H9 (cell line): ENCODE data around the gene BLMH. TPM values are rescaled to one million over a fixed set of nuclear protein-coding genes. Genes with fewer than 3 reads are reported as not detected.

Experiments
- DNase-seq: peaks from one replicate; pipeline ENCODE4 v3.0.0-alpha.2; 2017
- H2AFZ ChIP-seq: one replicate; pipeline ENCODE4 v1.6.1; 2013; ENCODE audit warnings: mild to moderate bottlenecking, low read length, control low read depth, moderate library complexity
- H2AK5ac ChIP-seq: 2 replicates; pipeline ENCODE4 v1.6.1; 2013; ENCODE audit warnings: low read length, control low read depth, mixed read lengths; ENCODE audit not compliant: insufficient read length
- H2BK120ac ChIP-seq: one replicate; pipeline ENCODE4 v1.6.1; 2013; ENCODE audit warnings: low read depth, mild to moderate bottlenecking, low read length, control low read depth, inconsistent platforms; ENCODE audit not compliant: poor library complexity, severe bottlenecking
- H2BK12ac ChIP-seq: 2 replicates; pipeline ENCODE4 v1.6.1; 2013; ENCODE audit warnings: low read length, control low read depth, mixed read lengths, low read depth; ENCODE audit not compliant: insufficient read length
- H2BK15ac ChIP-seq: 2 replicates; pipeline ENCODE4 v1.6.1; 2013; ENCODE audit warnings: low read depth, low read length, control low read depth
- H2BK20ac ChIP-seq: one replicate; pipeline ENCODE4 v1.6.1; 2013; ENCODE audit warnings: low read depth, mild to moderate bottlenecking, low read length, control low read depth, inconsistent platforms; ENCODE audit not compliant: poor library complexity, severe bottlenecking
- H2BK5ac ChIP-seq: 2 replicates; pipeline ENCODE4 v1.6.1; 2013; ENCODE audit warnings: low read length, control low read depth, mixed read lengths; ENCODE audit not compliant: insufficient read length
- H3K14ac ChIP-seq: 2 replicates; pipeline ENCODE4 v1.6.1; 2013; ENCODE audit warnings: low read length, control low read depth; ENCODE audit not compliant: insufficient read depth
- H3K18ac ChIP-seq: 2 replicates; pipeline ENCODE4 v1.6.1; 2013; ENCODE audit warnings: low read depth, mild to moderate bottlenecking, mixed read lengths, low read length, control low read depth; ENCODE audit not compliant: insufficient read length
- H3K23ac ChIP-seq: 2 replicates; pipeline ENCODE4 v1.6.1; 2013; ENCODE audit warnings: low read length, control low read depth, mixed read lengths, low read depth; ENCODE audit not compliant: insufficient read length
- H3K23me2 ChIP-seq: 2 replicates; pipeline ENCODE4 v1.6.1; 2013; ENCODE audit warnings: low read depth, mild to moderate bottlenecking, mixed read lengths, low read length, control low read depth; ENCODE audit not compliant: insufficient read length, poor library complexity, severe bottlenecking
- H3K27ac ChIP-seq: 2 replicates; pipeline ENCODE4 v1.5.1; 2013; ENCODE audit warnings: low read length, control low read depth, mixed read lengths, low read depth; ENCODE audit not compliant: insufficient read length
- H3K27me3 ChIP-seq: 2 replicates; pipeline ENCODE4 v1.6.1; 2013; ENCODE audit warnings: low read length, control low read depth, inconsistent platforms; ENCODE audit not compliant: insufficient read depth
- H3K4ac ChIP-seq: 2 replicates; pipeline ENCODE4 v1.6.1; 2013; ENCODE audit warnings: low read depth, mild to moderate bottlenecking, control low read depth, inconsistent platforms, low read length, moderate library complexity
- H3K4me1 ChIP-seq: 2 replicates; pipeline ENCODE4 v1.6.1; 2013; ENCODE audit warnings: low read length, control low read depth, inconsistent platforms; ENCODE audit not compliant: insufficient read depth
- H3K4me2 ChIP-seq: 2 replicates; pipeline ENCODE4 v1.6.1; 2013; ENCODE audit warnings: low read length, control low read depth, mixed read lengths; ENCODE audit not compliant: insufficient read length, insufficient read depth
- H3K56ac ChIP-seq: 2 replicates; pipeline ENCODE4 v1.6.1; 2013; ENCODE audit warnings: low read depth, mild to moderate bottlenecking, mixed read lengths, low read length, control low read depth; ENCODE audit not compliant: insufficient read length
- H3K79me1 ChIP-seq: 2 replicates; pipeline ENCODE4 v1.6.1; 2013; ENCODE audit warnings: low read depth, mild to moderate bottlenecking, moderate library complexity, low read length, control low read depth, inconsistent platforms; ENCODE audit not compliant: insufficient read depth, poor library complexity, severe bottlenecking
- H3K79me2 ChIP-seq: 2 replicates; pipeline ENCODE4 v1.6.1; 2013; ENCODE audit warnings: low read length, control low read depth, inconsistent platforms; ENCODE audit not compliant: insufficient read depth
- H3K9ac ChIP-seq: 2 replicates; pipeline ENCODE4 v1.6.1; 2013; ENCODE audit warnings: low read length, control low read depth, mixed read lengths; ENCODE audit not compliant: insufficient read length; ENCODE audit errors: extremely low read depth
- H3K9me3 ChIP-seq: one replicate; pipeline ENCODE4 v1.6.1; 2013; ENCODE audit warnings: low read depth, low read length, inconsistent platforms; ENCODE audit not compliant: control insufficient read depth
- H3T11ph ChIP-seq: one replicate; pipeline ENCODE4 v1.6.1; 2013; ENCODE audit warnings: mild to moderate bottlenecking, low read length, control low read depth, inconsistent platforms
- H4K20me1 ChIP-seq: one replicate; pipeline ENCODE4 v1.6.1; 2013; ENCODE audit not compliant: control insufficient read depth, insufficient read length, insufficient read depth
- H4K5ac ChIP-seq: 2 replicates; pipeline ENCODE4 v1.6.1; 2013; ENCODE audit warnings: low read depth, mild to moderate bottlenecking, mixed read lengths, low read length, control low read depth; ENCODE audit not compliant: insufficient read length
- H4K8ac ChIP-seq: replicated peaks from 2 replicates; pipeline ENCODE4 v1.6.1; 2013; ENCODE audit warnings: low read length, control low read depth, mixed read lengths, low read depth; ENCODE audit not compliant: insufficient read length
- H4K91ac ChIP-seq: 2 replicates; pipeline ENCODE4 v1.6.1; 2013; ENCODE audit warnings: low read depth, mild to moderate bottlenecking, moderate library complexity, mixed read lengths, low read length, control low read depth; ENCODE audit not compliant: insufficient read length
- H3K27ac Mint-ChIP-seq, 3 experiments: 2 replicates in 2 of 3; 3 replicates in 1 of 3; pipeline ENCODE4 v1.8.0; 2020 to 2021; ENCODE audit warnings: mixed read lengths in 3 of 3, mild to moderate bottlenecking in 1 of 3, moderate library complexity in 1 of 3
- H3K27me3 Mint-ChIP-seq: 2 replicates; pipeline ENCODE4 v1.8.0; 2021; ENCODE audit warnings: low read depth, mild to moderate bottlenecking, moderate library complexity, mixed read lengths
- H3K36me3 Mint-ChIP-seq, 3 experiments: 2 replicates in 2 of 3; 3 replicates in 1 of 3; pipeline ENCODE4 v1.8.0; 2020 to 2021; ENCODE audit warnings: low read depth in 3 of 3, mixed read lengths in 3 of 3; ENCODE audit not compliant: insufficient read depth in 1 of 3
- H3K4me1 Mint-ChIP-seq, 2 experiments: 2 replicates each; pipeline ENCODE4 v1.8.0; 2020; ENCODE audit warnings: mixed read lengths in 2 of 2
- H3K4me3 Mint-ChIP-seq, 2 experiments: 2 replicates in 1 of 2; 3 replicates in 1 of 2; pipeline ENCODE4 v1.8.0; 2020 to 2021; ENCODE audit warnings: mild to moderate bottlenecking in 2 of 2, mixed read lengths in 2 of 2, moderate library complexity in 1 of 2
- H3K9me3 Mint-ChIP-seq, 2 experiments: 2 replicates in 1 of 2; 3 replicates in 1 of 2; pipeline ENCODE4 v1.8.0; 2020; ENCODE audit warnings: mild to moderate bottlenecking in 2 of 2, mixed read lengths in 2 of 2, moderate library complexity in 1 of 2
- CTCF ChIP-seq: fragments of 200-600 bp; sonication (generic); conservative IDR thresholded peaks from 3 replicates; pipeline ENCODE4 v1.8.0; 2021; ENCODE audit warnings: antibody characterized with exemption, mild to moderate bottlenecking
- WGBS: extraction: QIAGEN DNeasy Blood & Tissue Kit; methylation state at CpG from one replicate; pipeline ENCODE4 v1.1.7; 2013; ENCODE audit warnings: missing lambda C conversion rate, low lambda C conversion rate, mixed read lengths; ENCODE audit not compliant: insufficient read length; ENCODE audit errors: extremely low coverage; 5-methylcytosine and 5-hydroxymethylcytosine counted together
- total RNA-seq: library from RNA; stranded (reverse); gene quantifications from 2 replicates; pipeline ENCODE4 v1.2.1, GENCODE V29; 2021

BLMH gene
- total RNA-seq, 1 experiment from 2014 or later = 74.7 TPM

- no peaks in the 10 kb centered on the region for H3K9me3 ChIP-seq
- no peaks in the 10 kb centered on the region for H4K20me1 ChIP-seq
- no peak overlapping the region for H3K27ac ChIP-seq
- Mint-ChIP-seq H3K36me3 (no peaks in the 10 kb centered on the region), H3K4me3 (no peak overlapping the region), H3K27me3 (no peaks in the 10 kb centered on the region; the same call in 1 of the 2 replicates), H3K27ac (no peak overlapping the region), H3K9me3 (no peaks in the 10 kb centered on the region), H3K4me1 (no peaks in the 10 kb centered on the region)
- H4K91ac ChIP-seq = no peak overlapping the region
- H2BK15ac ChIP-seq = no peak overlapping the region
- no peaks in the 10 kb centered on the region for H3K27me3 ChIP-seq
- H2AK5ac ChIP-seq = no peak overlapping the region
- no peak for DNase-seq
- H2BK5ac ChIP-seq = no peak overlapping the region
- H3K4me1 ChIP-seq = no peaks in the 10 kb centered on the region
- H2BK120ac ChIP-seq = no peak overlapping the region
- H4K8ac ChIP-seq = no peak overlapping the region
- H3K9ac ChIP-seq = no peak overlapping the region
- no peak overlapping the region for H3K4ac ChIP-seq
- H2BK20ac ChIP-seq = no peak overlapping the region
- H3T11ph ChIP-seq = no peak overlapping the region
- H4K5ac ChIP-seq = no peak overlapping the region
- no peak overlapping the region for H3K4me2 ChIP-seq
- no peaks in the 10 kb centered on the region for H3K79me2 ChIP-seq
- H3K18ac ChIP-seq = no peak overlapping the region
- no peak overlapping the region for H2BK12ac ChIP-seq
- no peak overlapping the region for H3K56ac ChIP-seq
- H3K23me2 ChIP-seq = no peaks in the 10 kb centered on the region
- WGBS = no CpG with 5 or more reads among the region's 2 CpGs
- H3K79me1 ChIP-seq = no peaks in the 10 kb centered on the region
- no peak overlapping the region for H3K14ac ChIP-seq
- no peak overlapping the region for H3K23ac ChIP-seq
- no peak for TF ChIP-seq CTCF
- H2AFZ ChIP-seq = no peak overlapping the region
Observed at GRCh38 chr17:30308406-30308805, 16.7 kb upstream of the BLMH start.
